Measurements from ENCODE around the gene KRTAP13-4.

DNA sequence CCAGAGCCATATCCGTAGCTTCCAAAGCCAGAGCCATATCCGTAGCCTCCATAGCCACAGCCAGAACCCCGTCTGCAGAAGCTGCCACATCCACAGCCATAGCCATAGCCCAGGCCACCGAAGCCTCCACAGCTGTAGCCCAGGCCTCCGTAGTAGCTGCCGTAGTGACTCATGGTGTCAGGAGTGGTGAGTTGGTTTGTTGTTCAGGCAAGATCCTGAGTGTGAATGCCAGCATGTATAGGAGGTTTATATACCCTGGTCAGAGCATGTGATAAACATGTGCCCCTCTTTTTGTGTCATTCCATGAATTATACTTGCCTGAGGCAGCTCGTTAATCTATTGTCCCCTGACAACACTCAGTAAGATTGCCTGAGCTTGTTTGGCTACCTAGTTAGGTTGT lies 50.1 kb downstream of the KRTAP13-4 start, which contains the start of gene KRTAP19-1:
- no peak for TF ChIP-seq CTCF (IDR thresholded peaks at IDR 0.05)
- TF ChIP-seq POLR2A (IDR thresholded peaks at IDR 0.05): no peak
